ENCODE measurements around the gene RSPH6A. TPM values are rescaled to one million over a fixed set of nuclear protein-coding genes. Genes with fewer than 3 reads are reported as not detected.

Gene RSPH6A
- total RNA-seq, 4 donors from 2014 or later: 0.24 TPM; not detected in 3

DNA sequence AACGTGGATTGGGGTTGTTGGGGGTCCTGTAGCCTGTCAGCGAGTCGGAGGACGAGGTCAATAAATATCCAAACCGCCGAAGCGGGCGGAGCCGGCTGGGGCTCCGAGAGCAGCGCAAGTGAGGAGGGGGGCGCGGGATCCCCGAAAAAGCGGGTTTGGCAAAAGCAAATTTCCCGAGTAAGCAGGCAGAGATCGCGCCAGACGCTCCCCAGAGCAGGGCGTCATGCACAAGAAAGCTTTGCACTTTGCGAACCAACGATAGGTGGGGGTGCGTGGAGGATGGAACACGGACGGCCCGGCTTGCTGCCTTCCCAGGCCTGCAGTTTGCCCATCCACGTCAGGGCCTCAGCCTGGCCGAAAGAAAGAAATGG lies 45.3 kb downstream of the RSPH6A start:
- no peak for ATAC-seq (ENCODE audit: low FRiP score)
- no peak for DNase-seq (ENCODE audit: low spot score)

DNA sequence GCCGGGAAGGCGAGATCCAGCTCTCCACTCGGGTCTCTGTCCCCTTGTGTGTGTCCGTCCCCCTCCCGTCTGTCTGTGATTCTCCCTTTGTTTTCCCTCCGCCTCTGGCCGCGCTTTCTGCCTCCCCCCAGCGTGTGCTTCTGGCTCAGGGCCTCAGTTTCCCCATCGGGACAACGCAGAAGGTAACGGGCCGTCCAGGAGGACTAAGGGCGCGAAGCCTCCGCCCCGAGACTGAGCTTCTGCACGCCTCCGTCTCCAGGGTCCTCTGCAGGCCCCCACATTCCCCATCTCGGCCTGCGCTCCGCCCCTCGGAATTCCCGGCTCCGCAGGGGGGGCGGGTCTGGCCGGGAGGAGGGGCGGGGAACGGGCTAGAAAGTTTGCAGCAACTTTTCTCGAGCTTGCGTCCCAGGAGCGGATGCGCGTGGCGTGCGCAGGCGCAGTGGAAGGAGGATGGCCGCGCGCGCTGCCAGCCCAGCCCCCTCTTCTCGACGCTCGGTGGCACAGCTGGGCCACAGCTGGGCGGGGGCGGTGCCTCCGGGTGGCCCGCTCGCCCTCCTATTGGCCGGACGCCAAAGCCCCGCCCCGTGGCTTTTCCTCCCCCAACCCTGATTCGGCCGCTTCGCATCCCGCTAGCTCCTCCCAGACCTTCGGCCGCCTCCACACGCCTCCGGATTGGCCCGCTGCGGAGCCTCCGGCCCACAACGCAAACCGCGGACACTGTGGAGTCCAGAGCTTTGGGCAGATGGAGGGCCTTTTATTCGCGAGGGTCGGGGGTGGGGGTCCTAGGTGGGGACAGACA lies 45.9 kb downstream of the RSPH6A start, which contains the start of gene SIX5:
Gene SIX5 (minus strand): TSS at position 269 of the 799 bp plus-strand sequence. CDS start 408 bp downstream, outside the sequence.
- ATAC-seq (ENCODE audit: low FRiP score) (peak; percentile 61), DNase-seq (ENCODE audit: low spot score) (peak; percentile 96)
- TF ChIP-seq CTCF (IDR thresholded peaks at IDR 0.05): no peak

More for the DNA sequence above, 45.3 kb downstream of the RSPH6A start:
- no peak for TF ChIP-seq CTCF (IDR thresholded peaks at IDR 0.05)

DNA sequence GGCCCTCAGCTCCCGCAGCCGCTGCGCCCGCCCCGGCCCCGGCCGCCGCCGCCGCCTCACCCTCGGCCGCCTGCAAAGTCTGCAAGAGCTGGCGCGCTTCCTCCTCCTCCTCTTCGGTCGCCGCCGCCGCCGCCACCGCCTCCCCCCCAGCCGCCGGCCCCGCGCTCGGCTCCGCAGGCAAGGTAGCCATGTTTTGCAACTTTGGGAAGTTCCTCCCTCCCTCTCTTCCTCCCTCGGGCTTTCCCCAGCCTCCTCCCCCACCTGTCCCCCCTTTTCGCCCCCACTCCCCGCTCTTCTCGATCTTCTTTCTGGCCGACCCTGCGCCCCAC lies 46.5 kb downstream of the RSPH6A start:
- no peak for ATAC-seq (ENCODE audit: low FRiP score)
- no peak for TF ChIP-seq CTCF (IDR thresholded peaks at IDR 0.05)
- DNase-seq (ENCODE audit: low spot score): no peak

- no peak for TF ChIP-seq CTCF (IDR thresholded peaks at IDR 0.05)
- no peak for DNase-seq (ENCODE audit: low spot score)
- no peak for ATAC-seq (ENCODE audit: low FRiP score)
These were observed 47.0 kb downstream of the RSPH6A start for GRCh38 chr19:45767881-45768654.

- ATAC-seq (ENCODE audit: low FRiP score) (peak; percentile 34), DNase-seq (ENCODE audit: low spot score) (peak; percentile 55)
- TF ChIP-seq CTCF (IDR thresholded peaks at IDR 0.05): no peak
These were observed 47.7 kb downstream of the RSPH6A start for GRCh38 chr19:45767410-45767880.

DNA sequence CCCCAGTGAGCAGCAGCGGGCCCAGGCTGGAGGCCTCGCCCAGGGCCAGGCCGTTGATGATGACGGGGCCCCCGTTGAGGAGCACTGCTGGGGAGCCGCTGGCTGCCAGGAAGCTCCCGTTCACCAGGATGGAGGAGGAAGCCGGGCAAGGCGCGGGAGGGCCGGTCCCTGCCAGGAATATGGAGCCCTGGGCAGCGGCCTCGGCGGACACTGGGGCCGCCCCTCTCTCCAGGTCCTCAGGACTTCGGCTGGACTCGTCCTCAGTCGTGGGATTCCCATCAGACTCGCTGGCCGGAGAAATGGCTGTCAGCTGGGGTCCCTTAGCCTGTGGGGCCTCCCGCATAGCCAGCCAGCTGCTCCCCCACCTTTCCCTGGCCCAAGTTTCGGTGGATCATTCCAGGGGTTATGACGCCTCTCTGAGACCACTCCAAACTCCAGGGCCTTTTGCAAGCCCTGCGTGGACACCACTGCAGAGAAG lies 48.2 kb downstream of the RSPH6A start:
- no peak for ATAC-seq (ENCODE audit: low FRiP score)
- no peak for DNase-seq (ENCODE audit: low spot score)
- no peak for TF ChIP-seq CTCF (IDR thresholded peaks at IDR 0.05)
